Measurements from ENCODE around the gene LOXL1. TPM values are rescaled to one million over a fixed set of nuclear protein-coding genes. Genes with fewer than 3 reads are reported as not detected.

Gene LOXL1
- polyA plus RNA-seq (2012; ENCODE audit: insufficient read depth, insufficient read length, low read depth), result 42.5 TPM

- DNase-seq, result peak; percentile 75
- TF ChIP-seq CTCF (IDR thresholded peaks at IDR 0.05; ENCODE audit: low read depth, low read length), result no peak
- H3K4me1 ChIP-seq, result peaks cover 45% of the 10 kb centered on the region
- H3K27me3 ChIP-seq, result peaks cover 16% of the 10 kb centered on the region
- no peaks in the 10 kb centered on the region for H3K9me3 ChIP-seq
- H3K36me3 ChIP-seq, result no peaks in the 10 kb centered on the region
- H3K4me3 ChIP-seq (ENCODE audit: low read depth, low read length), result peak within 1 kb of the TSS; percentile 70
Measured at GRCh38 chr15:73926219-73927002, at the start of gene LOXL1. TSS of gene LOXL1 (plus strand) at chr15:73926462. CDS start at chr15:73926784, 322 bp downstream.

- Histone ChIP-seq H3K4me3 (ENCODE audit: low read depth, low read length) (no peak overlapping the region), H3K9me3 (no peaks in the 10 kb centered on the region), H3K4me1 (no peaks in the 10 kb centered on the region)
Measured at GRCh38 chr15:73879426-73879825, 46.8 kb upstream of the LOXL1 start.

GRCh38 chr15:73881579-73882320 lies 44.5 kb upstream of the LOXL1 start:
- Histone ChIP-seq H3K4me1 (no peaks in the 10 kb centered on the region), H3K36me3 (no peaks in the 10 kb centered on the region), H3K4me3 (ENCODE audit: low read depth, low read length) (no peak overlapping the region), H3K9me3 (no peaks in the 10 kb centered on the region), H3K27me3 (no peaks in the 10 kb centered on the region)
- no peak for TF ChIP-seq CTCF (IDR thresholded peaks at IDR 0.05; ENCODE audit: low read depth, low read length)
- DNase-seq, result no peak

More at GRCh38 chr15:73879426-73879825, 46.8 kb upstream of the LOXL1 start:
- Histone ChIP-seq H3K27me3 (no peaks in the 10 kb centered on the region), H3K36me3 (no peaks in the 10 kb centered on the region)
- no peak for DNase-seq
- no peak for TF ChIP-seq CTCF (IDR thresholded peaks at IDR 0.05; ENCODE audit: low read depth, low read length)

- DNase-seq, result no peak
- TF ChIP-seq CTCF (IDR thresholded peaks at IDR 0.05; ENCODE audit: low read depth, low read length), result no peak
- 0 out of 2 replicates have a peak, but pooled peaks cover 2% of the 10 kb centered on the region for H3K4me1 ChIP-seq
- H3K4me3 ChIP-seq (ENCODE audit: low read depth, low read length), result no peak overlapping the region
- H3K9me3 ChIP-seq, result no peaks in the 10 kb centered on the region
- no peaks in the 10 kb centered on the region for H3K36me3 ChIP-seq
- H3K27me3 ChIP-seq, result no peaks in the 10 kb centered on the region
Measured at GRCh38 chr15:73882761-73883419, 43.4 kb upstream of the LOXL1 start.

GRCh38 chr15:73884159-73884558 lies 42.1 kb upstream of the LOXL1 start:
- Histone ChIP-seq H3K9me3 (no peaks in the 10 kb centered on the region), H3K4me3 (ENCODE audit: low read depth, low read length) (no peak overlapping the region), H3K36me3 (no peaks in the 10 kb centered on the region), H3K4me1 (0 out of 2 replicates have a peak, but pooled peaks cover 3% of the 10 kb centered on the region), H3K27me3 (no peaks in the 10 kb centered on the region)
- no peak for DNase-seq
- TF ChIP-seq CTCF (IDR thresholded peaks at IDR 0.05; ENCODE audit: low read depth, low read length), result no peak

Data from BE2C (cell line).